ENCODE results near the gene CSNK1E.

DNA sequence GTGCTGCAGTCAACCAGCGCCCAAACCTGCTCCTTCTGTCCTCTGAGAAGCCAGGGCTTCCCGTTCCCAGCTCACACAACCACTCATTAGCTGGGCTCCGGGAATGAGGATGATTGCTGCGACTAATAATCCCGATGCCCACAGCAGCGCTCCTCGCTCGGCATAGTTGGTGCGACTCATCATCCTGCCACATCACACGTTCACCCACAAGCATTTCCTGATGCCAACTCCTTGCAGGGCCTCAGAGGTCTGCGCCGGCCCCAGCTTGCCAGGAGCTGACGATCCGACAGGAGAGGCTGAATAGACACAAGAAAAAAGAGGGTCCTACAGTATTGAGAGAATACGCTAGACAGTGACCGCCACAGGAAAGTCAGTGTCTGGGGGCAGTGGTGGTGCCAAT is 10.6 kb upstream of the CSNK1E start:
- no peak for TF ChIP-seq CTCF (IDR thresholded peaks at IDR 0.05)
- TF ChIP-seq EP300 (IDR thresholded peaks at IDR 0.05): no peak

Measured in esophagus muscularis mucosa (tissue), 3 donors.